GM18858 (cell line): ENCODE measurements around the gene JAK2.
"Not testable (repeated sequence)": the region's sequence is repeated elsewhere in the genome, so short reads cannot be mapped to it uniquely, and the experiment has no call there.

Experiments
- ATAC-seq: cut with Tn5 transposase; IDR thresholded peaks from one replicate; pipeline ENCODE4 v1.9.1; 2021; ENCODE audit not compliant: unreplicated experiment

JAK2 gene

DNA sequence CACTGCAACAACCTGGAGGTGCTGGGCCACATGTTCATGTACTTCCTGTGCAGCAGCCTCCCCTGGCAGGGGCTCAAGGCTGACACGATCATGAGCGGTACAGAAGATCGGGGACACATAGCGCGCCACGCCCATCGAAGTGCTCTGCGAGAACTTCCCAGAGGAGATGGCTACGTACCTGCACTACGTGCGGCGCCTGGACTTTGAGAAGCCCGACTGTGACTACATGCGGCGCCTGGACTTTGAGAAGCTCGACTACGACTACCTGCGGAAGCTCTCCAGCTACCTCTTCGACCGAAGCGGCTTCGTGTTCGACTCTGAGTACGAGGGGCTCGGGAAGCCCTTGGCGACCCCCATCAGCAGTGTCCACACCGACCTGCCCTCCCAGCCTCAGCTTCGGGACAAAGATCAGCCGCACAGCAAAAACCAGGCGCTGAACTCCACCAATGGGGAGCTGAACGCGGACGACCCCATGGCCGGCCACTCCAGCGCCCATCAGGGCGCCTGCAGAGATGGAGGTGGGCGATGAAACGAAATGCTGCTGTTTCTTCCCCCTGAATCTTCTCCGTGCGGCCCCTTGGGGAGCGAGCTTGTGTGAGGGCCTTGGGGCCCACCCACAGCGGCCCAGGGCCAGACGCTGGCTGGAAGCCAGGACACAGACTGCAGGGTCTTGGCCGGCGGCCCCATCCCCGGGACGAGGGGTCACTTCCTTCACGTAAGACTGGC, 56.5 kb downstream of the JAK2 start:
- ATAC-seq = no peak

DNA sequence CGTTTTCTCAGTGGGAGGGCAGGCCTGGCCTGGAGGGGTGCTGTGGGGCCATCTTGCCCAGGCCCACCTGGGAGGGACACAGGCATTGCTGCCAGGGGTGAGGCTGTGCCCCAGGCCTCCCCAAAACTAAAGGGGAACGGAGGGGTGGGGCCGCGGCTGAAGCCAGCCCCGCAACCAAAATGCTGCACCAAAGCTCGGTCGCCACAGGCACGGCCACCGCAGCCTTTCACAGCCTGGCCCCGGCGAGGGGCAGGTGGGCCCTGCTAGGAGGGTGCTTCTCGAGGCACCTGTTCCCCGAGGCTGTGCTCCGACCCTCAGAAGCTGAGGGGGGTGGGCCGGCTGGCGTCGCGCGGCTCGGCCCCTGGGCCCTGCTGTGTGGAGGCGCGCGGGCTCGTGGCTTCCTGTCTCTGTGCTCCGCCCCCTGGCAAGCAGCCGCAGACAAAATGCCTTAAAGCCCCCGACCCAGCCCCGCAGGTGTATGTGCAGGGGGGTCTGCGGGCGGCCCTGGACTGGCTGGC, 57.6 kb downstream of the JAK2 start:
- no peak for ATAC-seq

DNA sequence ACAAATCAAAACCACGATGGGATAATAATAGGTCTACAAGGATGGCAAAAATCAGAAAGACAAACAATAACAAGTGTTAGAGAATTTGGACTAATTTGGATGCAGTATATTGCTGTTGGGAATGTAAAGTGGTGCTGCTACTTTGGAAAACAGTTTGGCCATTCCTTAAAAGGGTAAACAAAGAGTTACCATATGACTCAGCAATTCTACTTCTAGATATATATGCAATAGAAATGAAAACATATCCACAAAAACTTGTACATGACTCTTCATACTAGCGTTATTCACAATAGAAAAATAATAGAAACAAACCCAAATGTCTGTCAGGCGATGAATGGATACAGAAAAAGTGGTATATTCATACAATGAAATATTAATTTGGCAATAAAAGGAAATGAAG, 58.3 kb downstream of the JAK2 start:
- no peak for ATAC-seq

DNA sequence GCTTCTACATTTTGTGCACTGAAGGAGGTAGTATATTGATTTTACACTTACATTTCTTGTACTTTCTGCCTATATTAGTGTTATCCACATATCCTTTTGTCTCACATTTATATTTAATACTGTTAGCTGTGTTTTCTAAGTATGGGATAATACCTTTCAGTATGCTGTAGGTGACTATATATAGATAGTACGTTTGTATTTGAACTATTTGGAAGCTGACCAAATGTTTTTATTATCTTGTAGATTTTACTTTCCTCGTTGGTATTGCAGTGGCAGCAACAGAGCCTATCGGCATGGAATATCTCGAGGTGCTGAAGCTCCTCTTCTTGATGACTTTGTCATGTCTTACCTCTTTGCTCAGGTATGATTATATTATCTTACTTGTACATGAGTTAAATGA, 59.1 kb downstream of the JAK2 start:
- no peak for ATAC-seq

DNA sequence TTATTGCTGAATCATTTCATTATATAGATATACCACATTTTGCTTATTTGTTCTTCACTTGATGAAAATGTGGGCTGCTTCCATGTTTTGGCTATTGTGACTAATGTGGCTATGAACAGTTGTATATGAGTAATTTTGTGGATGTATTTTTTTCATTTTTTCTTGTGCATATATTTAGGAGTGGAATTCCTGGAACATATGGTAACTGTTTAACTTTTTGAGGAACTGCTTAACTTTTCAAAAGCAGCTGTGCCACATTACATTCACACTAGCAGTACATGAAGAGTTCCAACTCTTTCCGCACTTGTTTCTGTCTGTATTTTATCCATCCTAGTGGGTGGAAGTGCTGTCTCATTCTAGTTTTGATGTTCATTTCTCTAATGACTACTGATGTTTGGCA, 67.8 kb downstream of the JAK2 start:
- ATAC-seq = no peak

DNA sequence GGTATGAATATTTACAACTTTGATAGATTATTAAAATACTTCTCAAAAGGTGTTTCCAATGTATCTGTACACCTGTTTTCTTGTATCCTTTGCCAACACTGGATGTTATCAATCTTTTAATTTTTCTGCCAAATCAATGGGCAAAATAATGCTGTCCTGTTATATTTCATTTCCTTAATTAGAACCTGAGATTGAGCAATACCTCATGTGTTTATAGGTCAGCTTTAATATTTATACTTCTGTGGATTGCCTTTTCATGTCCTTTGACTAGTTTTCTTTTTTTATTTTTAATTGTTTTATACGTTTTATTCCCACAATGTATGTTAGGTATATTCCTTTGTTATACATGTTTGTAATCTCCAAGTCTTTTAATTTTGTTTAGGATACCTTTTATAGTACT, 77.6 kb downstream of the JAK2 start:
- no peak for ATAC-seq

DNA sequence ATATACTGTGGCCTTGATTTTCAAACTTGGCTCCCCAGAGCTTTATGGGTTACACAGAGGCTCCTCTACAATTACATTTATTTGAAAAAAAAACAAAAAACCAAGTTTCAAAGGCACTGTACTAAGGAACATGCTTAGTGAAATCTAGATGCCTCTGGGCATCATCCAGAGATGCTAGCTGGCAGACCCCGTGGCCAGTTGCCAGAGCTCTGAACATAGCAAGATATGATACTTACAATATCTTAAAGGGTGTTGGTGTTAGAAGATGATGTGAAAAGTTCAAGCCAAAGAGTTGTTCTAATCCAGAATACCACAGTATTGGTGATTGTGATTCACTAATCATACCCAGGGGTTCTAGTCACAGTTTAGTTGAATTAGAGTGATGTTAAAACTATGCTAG, 87.8 kb downstream of the JAK2 start:
- ATAC-seq = no peak

DNA sequence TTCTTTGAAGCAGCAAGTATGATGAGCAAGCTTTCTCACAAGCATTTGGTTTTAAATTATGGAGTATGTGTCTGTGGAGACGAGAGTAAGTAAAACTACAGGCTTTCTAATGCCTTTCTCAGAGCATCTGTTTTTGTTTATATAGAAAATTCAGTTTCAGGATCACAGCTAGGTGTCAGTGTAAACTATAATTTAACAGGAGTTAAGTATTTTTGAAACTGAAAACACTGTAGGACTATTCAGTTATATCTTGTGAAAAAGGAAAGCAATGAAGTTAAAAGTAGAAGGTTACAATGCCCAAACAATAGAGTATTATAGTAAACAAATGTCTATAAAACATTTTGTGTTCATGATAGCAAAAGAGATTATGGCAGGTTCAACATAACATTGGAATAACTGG, 88.6 kb downstream of the JAK2 start:
- peak; percentile 55 for ATAC-seq

DNA sequence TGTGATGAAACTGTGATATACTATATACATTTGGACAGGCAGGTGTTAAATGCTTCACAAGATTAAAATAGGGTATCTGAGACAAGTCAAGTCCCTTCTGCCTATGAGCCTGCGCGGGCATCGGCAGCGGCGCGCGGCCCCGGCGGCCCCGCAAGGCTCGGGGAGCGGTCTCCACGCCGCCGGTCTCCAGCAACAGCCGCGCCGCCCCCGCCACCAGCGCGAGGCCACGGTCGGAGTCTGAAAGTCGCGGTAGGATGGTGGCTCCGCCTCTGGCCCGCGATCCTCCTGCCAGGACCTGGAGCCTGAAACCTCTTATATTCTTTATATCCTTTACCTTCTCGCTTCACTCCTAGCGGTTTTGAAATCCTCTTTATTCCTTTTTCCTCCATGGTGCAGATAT, 100.9 kb downstream of the JAK2 start:
- ATAC-seq = no peak

DNA sequence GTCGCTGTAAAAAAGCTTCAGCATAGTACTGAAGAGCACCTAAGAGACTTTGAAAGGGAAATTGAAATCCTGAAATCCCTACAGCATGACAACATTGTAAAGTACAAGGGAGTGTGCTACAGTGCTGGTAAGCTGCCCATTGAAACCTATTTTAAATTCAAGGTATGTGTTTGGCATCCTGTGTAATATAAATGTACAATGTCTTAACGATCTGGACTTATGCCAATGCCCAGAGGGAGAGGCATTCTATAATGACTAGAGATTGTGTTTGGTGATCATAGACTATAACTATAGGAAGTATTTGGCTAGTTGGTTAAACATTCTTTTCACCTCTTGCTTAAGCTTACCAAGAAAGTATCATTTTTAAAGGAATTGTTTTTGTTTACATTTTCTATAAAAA, 104.7 kb downstream of the JAK2 start:
- no peak for ATAC-seq

DNA sequence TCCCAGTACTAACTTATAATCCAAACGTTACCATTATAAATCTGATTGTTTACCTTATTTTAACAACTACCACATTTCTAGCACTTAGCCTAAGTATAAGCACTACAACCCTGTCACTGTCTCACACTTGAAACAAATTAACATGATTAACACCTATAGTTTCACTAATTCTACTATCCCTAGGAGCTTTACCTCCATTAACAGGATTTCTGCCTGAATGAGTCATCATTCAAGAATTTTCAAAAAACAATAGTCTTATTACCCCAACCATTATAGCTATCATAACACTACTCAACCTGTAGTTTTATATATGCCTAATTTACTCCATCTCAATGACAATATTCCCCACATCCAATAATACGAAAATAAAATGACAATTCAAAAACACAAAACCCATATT, 110.7 kb downstream of the JAK2 start:
- no peak for ATAC-seq

DNA sequence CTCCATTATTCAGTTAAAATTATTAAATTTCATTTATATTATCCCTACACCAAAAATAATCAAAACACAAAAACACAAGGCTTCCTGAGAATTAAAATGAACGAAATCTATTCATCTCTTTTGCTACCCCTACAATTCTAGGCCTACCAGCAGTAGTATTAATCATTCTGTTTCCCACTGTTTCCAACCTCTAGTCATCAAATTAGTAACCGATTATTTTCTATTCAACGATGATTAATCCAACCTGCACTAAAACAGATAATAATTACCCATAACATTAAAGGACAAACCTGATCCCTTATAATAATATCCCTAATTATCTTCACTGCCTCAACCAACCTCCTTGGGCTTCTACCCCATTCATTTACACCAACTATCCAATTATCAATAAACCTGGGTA, 114.4 kb downstream of the JAK2 start:
- ATAC-seq = no peak

DNA sequence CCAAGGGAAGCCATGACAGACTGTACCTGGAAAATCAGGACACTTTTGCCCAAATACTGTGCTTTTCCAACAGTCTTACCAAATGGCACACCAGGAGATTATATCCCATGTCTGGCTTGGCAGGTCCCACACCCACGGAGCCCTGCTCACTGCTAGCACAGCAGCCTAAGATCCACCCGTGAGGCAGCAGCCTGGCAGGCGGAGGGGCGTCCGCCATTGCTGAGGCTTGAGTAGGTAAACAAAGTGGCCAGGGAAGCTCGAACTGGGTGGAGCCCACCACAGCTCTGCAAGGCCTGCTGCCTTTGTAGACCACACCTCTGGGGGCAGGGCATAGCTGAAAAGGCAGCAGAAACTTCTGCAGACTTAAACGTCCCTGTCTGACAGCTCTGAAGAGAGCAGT, 116.1 kb downstream of the JAK2 start:
- not testable (repeated sequence) for ATAC-seq

DNA sequence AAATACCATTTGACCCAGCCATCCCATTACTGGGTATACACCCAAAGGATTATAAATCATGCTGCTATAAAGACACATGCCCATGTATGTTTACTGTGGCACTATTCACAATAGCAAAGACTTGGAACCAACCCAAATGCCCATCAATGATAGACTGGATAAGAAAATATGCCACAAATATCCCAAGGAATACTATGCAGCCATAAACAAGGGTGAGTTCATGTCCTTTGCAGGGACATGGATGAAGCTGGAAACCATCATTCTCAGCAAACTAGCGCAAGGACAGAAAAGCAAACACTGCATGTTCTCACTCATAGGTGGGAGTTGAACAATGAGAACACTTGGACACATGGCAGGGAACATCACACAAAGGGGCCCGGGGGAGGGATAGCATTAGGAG, 121.4 kb downstream of the JAK2 start:
- not testable (repeated sequence) for ATAC-seq

DNA sequence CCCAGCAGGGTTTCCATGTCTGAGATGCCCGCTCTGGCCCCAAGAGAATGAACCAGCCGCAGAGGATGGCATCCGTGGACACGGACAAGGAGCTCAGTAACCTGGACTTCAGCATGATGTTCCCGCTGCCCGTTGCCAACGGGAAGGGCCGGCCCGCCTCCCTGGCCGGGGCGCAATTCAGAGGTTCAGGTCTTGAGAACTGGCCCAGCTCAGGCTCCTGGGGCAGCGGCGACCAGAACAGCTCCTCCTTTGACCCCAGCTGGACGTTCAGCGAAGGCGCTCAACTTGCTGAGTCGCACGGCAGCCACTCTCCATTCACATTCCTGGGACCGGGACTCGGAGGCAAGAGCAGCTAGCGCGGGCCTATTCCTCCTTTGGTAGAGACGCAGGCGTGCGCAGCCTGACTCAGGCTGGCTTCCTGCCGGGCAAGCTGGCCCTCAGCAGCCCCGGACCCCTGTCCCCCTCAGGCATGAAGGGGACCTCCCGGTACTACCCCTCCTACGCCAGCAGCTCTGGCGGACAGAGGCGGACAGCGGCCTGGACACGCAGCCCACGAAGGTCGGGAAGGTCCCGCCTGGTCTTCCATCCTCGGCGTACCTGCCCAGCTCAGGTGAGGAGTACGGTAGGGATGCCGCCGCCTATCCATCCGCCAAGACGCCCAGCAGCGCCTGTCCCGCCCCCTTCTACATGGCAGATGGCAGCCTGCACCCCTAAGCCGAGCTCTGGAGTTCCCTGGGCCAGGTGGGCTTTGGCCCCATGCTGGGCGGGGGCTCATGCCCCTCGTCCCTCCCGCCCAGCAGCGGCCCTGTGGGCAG, 126.0 kb downstream of the JAK2 start:
- no peak for ATAC-seq

DNA sequence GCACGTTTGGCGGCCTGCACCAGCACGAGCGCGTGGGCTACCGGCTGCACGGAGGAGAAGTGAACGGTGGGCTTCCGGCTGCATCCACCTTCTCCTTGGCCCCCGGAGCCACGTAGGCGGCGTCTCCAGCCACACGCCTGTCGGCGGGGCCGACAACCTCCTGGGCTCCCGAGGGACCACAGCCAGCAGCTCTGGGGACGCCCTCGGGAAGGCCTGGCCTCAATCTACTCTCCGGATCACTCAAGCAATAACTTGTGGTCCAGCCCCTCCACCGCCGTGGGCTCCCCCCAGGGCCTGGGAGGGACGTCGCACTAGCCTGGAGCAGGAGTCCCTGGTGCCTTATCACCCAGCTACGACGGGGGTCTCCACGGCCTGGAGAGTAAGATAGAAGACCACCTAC, 126.6 kb downstream of the JAK2 start:
- ATAC-seq = no peak

DNA sequence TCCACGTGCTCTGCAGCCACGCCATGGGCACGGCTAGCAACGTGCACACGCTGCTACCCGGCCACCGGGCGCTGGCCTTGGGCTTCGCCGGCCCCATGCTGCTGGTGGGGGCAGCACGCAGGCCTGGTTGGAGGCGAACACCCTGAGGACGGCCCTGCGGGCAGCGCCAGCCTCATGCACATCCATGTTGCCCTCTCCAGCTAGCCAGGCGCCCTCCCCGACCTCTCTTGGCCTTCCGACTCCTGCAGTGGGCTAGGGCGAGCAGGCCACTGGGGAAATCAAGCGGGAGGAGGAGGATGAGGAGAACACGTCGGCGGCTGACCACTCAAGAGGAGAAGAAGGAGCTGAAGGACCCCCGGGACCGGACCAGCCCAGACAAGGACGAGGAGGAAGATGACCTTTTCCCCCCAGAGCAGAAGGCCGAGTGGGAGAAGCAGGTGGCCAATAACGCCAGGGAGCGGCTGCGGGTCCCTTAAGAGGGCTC, 127.1 kb downstream of the JAK2 start:
- no peak for ATAC-seq

DNA sequence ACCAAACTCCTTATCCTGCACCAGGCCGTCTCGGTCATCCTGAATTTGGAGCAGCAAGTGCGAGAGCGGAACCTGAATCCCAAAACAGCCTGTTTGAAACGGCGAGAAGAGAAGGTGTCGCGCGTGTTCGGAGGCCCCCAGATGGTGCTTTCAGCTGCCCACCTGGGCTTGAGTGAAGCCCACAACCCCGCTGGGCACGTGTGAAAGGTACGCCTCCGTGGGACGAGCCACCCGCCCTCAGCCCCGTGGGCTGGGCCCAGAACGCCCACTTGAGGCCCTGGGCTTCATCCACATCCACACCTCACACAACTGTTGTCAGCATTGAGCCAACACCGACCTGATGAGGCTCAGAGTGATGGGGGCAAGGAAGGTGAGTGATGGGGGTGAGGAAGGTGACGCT, 127.6 kb downstream of the JAK2 start:
- ATAC-seq = no peak

DNA sequence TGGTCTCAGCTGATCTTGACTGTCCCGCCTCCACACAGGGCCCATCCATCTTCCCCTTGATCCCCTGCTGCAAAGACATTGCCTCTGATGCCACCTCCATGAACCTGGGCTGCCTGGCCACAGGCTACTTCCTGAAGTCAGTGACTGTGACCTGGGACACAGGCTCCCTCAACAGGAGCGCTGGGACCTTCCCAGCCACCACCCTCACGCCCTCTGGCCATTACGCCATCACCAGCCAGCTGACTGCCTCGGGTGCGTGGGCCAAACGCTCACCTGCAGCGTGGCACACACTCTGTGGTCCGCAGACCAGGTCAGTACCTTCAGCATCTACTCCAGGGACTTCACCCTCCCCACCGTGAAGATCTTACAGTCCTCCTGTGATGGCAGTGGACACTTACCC, 128.5 kb downstream of the JAK2 start:
- ATAC-seq = no peak

DNA sequence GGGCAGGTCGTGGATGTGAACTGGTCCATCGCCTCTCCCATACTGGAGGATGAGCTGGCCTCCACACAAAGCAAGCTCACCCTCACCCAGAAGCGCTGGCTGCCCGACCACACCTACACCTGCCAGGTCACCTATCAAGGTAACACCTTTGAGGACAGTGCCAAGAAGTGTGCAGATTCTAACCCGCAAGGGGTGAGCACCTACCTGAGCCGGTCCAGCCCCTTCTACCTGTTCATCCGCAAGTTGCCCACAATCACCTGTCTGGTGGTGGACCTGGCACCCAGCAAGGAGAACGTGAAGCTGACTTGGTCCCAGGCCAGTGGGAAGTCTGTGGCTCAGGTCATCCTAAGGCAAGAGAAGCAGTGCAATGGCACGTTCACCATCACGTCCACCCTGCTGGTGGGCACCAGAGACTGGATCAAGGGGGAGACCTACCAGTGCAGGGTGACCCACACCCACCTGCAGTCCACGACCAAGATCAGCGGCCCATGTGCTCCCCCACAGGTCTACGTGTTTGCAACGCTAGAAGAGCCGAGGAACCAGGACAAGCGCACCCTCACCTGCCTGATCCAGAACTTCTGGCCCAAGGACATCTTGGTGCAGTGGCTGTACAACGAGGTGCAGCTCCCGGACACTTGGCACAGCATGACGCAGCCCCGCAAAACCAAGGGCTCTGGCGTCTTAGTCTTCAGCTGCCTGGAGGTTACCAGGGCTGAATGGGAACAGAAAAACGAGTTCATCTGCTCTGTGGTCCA, 129.1 kb downstream of the JAK2 start:
- ATAC-seq = no peak

DNA sequence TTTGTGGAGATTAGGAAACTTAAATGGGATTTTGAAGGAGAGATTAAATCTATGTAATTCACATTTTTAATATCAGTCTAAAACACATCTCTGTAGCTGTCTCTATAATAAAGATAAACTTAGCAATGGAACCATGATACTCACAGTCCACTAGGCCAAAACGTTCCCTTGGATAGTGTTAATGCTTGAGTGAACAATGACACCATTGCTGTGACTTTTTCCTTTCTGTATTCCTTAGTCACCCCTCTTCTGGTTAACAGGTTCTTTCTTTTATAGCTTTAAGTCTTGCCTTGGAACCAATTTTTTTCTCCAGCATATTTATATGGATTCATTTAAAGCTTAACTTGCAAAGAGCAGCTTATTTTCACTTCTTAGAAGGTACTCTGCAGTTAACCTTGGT, 137.0 kb downstream of the JAK2 start:
- ATAC-seq = no peak

DNA sequence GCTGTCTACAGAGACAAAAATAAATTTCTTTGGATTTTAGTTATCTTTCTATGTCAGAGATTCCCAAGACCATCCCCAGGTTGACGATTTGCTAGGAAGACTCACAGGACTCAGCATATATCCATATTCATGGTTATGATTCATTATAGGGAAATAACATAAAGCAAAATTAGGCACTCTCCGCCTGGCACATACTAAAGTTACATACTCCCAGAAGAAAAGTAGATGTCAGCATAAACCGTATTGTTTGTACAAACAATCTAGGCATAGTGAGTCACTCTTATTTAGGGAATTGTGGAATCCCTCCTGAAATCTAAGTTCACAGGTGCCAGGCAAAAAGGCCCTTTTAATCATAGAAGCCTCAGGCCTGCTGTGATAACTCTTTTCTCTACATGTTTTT, 137.4 kb downstream of the JAK2 start:
- ATAC-seq = no peak
